GM15510 (cell line): ENCODE measurements around the gene SP4.

Experiments used
- POLR2A ChIP-seq: IDR thresholded peaks from 3 replicates; pipeline ENCODE4 v1.6.1; 2011; ENCODE audit warnings: borderline replicate concordance; ENCODE audit not compliant: insufficient read length; ENCODE audit errors: extremely low read depth

The SP4 gene

GRCh38 chr7:21543528-21544302 lies 115.8 kb downstream of the SP4 start:
- no peak for TF ChIP-seq POLR2A

GRCh38 chr7:21544303-21544656 lies 116.4 kb downstream of the SP4 start:
- no peak for TF ChIP-seq POLR2A

- no peak for TF ChIP-seq POLR2A
These were observed 116.8 kb downstream of the SP4 start for GRCh38 chr7:21544715-21545114.

- TF ChIP-seq POLR2A, result no peak
These were observed 119.6 kb downstream of the SP4 start for GRCh38 chr7:21547501-21547900.

- TF ChIP-seq POLR2A, result no peak
These were observed 120.6 kb downstream of the SP4 start for GRCh38 chr7:21548491-21548890.

- TF ChIP-seq POLR2A, result no peak
These were observed 122.2 kb downstream of the SP4 start for GRCh38 chr7:21550076-21550475.

GRCh38 chr7:21550821-21551531 lies 123.1 kb downstream of the SP4 start:
- no peak for TF ChIP-seq POLR2A

GRCh38 chr7:21562385-21562784 lies 134.5 kb downstream of the SP4 start:
- no peak for TF ChIP-seq POLR2A
